22Rv1 (cell line): ENCODE results near the gene ATP6V0D1.

Source experiments
- ZFX ChIP-seq: fragments of 450-650 bp; IDR thresholded peaks from 2 replicates; pipeline ENCODE4 v1.6.1; 2017; ENCODE audit warnings: antibody characterized with exemption, borderline replicate concordance
- TF ChIP-seq, protein P1 (sequence below): fragments of 450-650 bp; IDR thresholded peaks from 2 replicates; pipeline ENCODE4 v1.5.1; 2017; ENCODE audit warnings: mild to moderate bottlenecking

- TF ChIP-seq, protein P1, sequence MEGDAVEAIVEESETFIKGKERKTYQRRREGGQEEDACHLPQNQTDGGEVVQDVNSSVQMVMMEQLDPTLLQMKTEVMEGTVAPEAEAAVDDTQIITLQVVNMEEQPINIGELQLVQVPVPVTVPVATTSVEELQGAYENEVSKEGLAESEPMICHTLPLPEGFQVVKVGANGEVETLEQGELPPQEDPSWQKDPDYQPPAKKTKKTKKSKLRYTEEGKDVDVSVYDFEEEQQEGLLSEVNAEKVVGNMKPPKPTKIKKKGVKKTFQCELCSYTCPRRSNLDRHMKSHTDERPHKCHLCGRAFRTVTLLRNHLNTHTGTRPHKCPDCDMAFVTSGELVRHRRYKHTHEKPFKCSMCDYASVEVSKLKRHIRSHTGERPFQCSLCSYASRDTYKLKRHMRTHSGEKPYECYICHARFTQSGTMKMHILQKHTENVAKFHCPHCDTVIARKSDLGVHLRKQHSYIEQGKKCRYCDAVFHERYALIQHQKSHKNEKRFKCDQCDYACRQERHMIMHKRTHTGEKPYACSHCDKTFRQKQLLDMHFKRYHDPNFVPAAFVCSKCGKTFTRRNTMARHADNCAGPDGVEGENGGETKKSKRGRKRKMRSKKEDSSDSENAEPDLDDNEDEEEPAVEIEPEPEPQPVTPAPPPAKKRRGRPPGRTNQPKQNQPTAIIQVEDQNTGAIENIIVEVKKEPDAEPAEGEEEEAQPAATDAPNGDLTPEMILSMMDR: no peak
- TF ChIP-seq ZFX: no peak
These were observed 66.7 kb downstream of the ATP6V0D1 start for GRCh38 chr16:67413978-67414911.
